Measurements from ENCODE around the gene LYPD4. TPM values are rescaled to one million over a fixed set of nuclear protein-coding genes. Genes with fewer than 3 reads are reported as not detected.
A peak's percentile ranks its signal among the peaks of the same experiment; 100 is the strongest.

Gene LYPD4
- polyA plus RNA-seq, 1 donor (not counting 4 experiments of a cell fraction or from before 2014, with no cell fraction given) = not detected

GRCh38 chr19:41872775-41873647 lies 28.5 kb upstream of the LYPD4 start:
- peaks cover 37% of the 10 kb centered on the region for H4K20me1 ChIP-seq (ENCODE audit: control insufficient read depth, extremely low read depth, insufficient read depth, low read length)
- H3K4me1 ChIP-seq (ENCODE audit: control insufficient read depth, extremely low read depth, insufficient read depth, low read length) = no peaks in the 10 kb centered on the region
- FAIRE-seq = peak; percentile 17

DNA sequence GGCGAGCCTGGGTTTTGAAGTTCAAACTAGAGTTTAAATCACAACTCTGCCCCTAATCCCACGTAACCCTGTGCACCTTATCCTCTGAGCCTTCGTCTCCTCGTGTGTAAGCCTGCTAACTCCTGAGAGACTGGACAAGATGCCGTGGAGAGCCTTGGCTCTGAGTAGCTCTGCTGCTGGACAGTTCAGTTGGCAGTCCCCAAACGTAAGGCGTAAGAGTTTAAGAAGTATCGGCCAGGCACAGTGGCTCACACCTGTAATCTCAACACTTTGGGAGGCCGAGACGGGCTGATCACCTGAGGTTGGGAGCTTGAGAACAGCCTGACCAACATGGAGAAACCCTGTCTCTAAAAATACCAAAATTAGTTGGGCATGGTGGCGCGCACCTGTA lies 27.9 kb upstream of the LYPD4 start:
- no peaks in the 10 kb centered on the region for H3K27me3 ChIP-seq (ENCODE audit: control insufficient read depth, extremely low read depth, insufficient read depth, low read length)
- no peak overlapping the region for H2AFZ ChIP-seq (ENCODE audit: control insufficient read depth, low read length)
- no peak for TF ChIP-seq EZH2 (IDR thresholded peaks at IDR 0.05; ENCODE audit: low read length)
- TF ChIP-seq, protein P1, sequence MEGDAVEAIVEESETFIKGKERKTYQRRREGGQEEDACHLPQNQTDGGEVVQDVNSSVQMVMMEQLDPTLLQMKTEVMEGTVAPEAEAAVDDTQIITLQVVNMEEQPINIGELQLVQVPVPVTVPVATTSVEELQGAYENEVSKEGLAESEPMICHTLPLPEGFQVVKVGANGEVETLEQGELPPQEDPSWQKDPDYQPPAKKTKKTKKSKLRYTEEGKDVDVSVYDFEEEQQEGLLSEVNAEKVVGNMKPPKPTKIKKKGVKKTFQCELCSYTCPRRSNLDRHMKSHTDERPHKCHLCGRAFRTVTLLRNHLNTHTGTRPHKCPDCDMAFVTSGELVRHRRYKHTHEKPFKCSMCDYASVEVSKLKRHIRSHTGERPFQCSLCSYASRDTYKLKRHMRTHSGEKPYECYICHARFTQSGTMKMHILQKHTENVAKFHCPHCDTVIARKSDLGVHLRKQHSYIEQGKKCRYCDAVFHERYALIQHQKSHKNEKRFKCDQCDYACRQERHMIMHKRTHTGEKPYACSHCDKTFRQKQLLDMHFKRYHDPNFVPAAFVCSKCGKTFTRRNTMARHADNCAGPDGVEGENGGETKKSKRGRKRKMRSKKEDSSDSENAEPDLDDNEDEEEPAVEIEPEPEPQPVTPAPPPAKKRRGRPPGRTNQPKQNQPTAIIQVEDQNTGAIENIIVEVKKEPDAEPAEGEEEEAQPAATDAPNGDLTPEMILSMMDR (optimal IDR thresholded peaks at IDR 0.05 in 1 of 3, IDR thresholded peaks at IDR 0.05 in 1 of 3, conservative IDR thresholded peaks at IDR 0.05 in 1 of 3; ENCODE audit: extremely low read depth in 1 of 3, insufficient read depth in 2 of 3, low read length in 3 of 3) = no peak
- H3K9me3 ChIP-seq (ENCODE audit: control insufficient read depth, low read depth, low read length) = no peaks in the 10 kb centered on the region
- no peak overlapping the region for H3K4me3 ChIP-seq (ENCODE audit: control insufficient read depth in 2 of 3, extremely low read depth in 1 of 3, insufficient read depth in 2 of 3, low read depth in 1 of 3, low read length in 3 of 3)
- no peaks in the 10 kb centered on the region for H3K4me1 ChIP-seq (ENCODE audit: control insufficient read depth, extremely low read depth, insufficient read depth, low read length)
- no peak overlapping the region for H3K9ac ChIP-seq (ENCODE audit: control insufficient read depth, extremely low read depth, insufficient read depth, low read length)
- dilution Hi-C loops (cut with MboI; ENCODE audit: extremely low pct_ligation_motif_present, low sequenced_read_pairs) = no loop called here
- DNase-seq (ENCODE audit: low read depth, low spot score) = no peak
- H3K4me2 ChIP-seq (ENCODE audit: control insufficient read depth, extremely low read depth, insufficient read depth, low read depth, low read length) = no peak overlapping the region
- peaks cover 32 to 36% of the 10 kb centered on the region in 2 experiments for H3K36me3 ChIP-seq (ENCODE audit: control insufficient read depth in 2 of 2, extremely low read depth in 1 of 2, insufficient read depth in 2 of 2, low read length in 2 of 2)
- H3K27ac ChIP-seq (ENCODE audit: control insufficient read depth, insufficient read depth, low read length) = no peak overlapping the region
- H4K20me1 ChIP-seq (ENCODE audit: control insufficient read depth, extremely low read depth, insufficient read depth, low read length) = peaks cover 41% of the 10 kb centered on the region
- no peak for FAIRE-seq
- peaks cover 12% of the 10 kb centered on the region for H3K79me2 ChIP-seq (ENCODE audit: control insufficient read depth, insufficient read depth, low read length)
- H3K9me1 ChIP-seq (ENCODE audit: control insufficient read depth, extremely low read depth, insufficient read depth, low read length) = no peaks in the 10 kb centered on the region

More at GRCh38 chr19:41872775-41873647, 28.5 kb upstream of the LYPD4 start:
- Histone ChIP-seq H2AFZ (ENCODE audit: control insufficient read depth, low read length) (no peak overlapping the region), H3K27ac (ENCODE audit: control insufficient read depth, insufficient read depth, low read length) (no peak overlapping the region), H3K9me3 (ENCODE audit: control insufficient read depth, low read depth, low read length) (no peaks in the 10 kb centered on the region), H3K9me1 (ENCODE audit: control insufficient read depth, extremely low read depth, insufficient read depth, low read length) (no peaks in the 10 kb centered on the region), H3K9ac (ENCODE audit: control insufficient read depth, extremely low read depth, insufficient read depth, low read length) (no peak overlapping the region), H3K4me2 (ENCODE audit: control insufficient read depth, extremely low read depth, insufficient read depth, low read depth, low read length) (no peak overlapping the region), H3K27me3 (ENCODE audit: control insufficient read depth, extremely low read depth, insufficient read depth, low read length) (peaks cover 5% of the 10 kb centered on the region), H3K4me3 (ENCODE audit: control insufficient read depth in 2 of 3, extremely low read depth in 1 of 3, insufficient read depth in 2 of 3, low read depth in 1 of 3, low read length in 3 of 3) (no peak overlapping the region), H3K79me2 (ENCODE audit: control insufficient read depth, insufficient read depth, low read length) (peaks cover 6% of the 10 kb centered on the region), H3K36me3 (ENCODE audit: control insufficient read depth in 2 of 2, extremely low read depth in 1 of 2, insufficient read depth in 2 of 2, low read length in 2 of 2) (peaks cover 29 to 33% of the 10 kb centered on the region in 2 experiments)
- no peak for DNase-seq (ENCODE audit: low read depth, low spot score)
- dilution Hi-C loops (cut with MboI; ENCODE audit: extremely low pct_ligation_motif_present, low sequenced_read_pairs) = no loop called here
- TF ChIP-seq, protein P1 (optimal IDR thresholded peaks at IDR 0.05 in 1 of 3, IDR thresholded peaks at IDR 0.05 in 1 of 3, conservative IDR thresholded peaks at IDR 0.05 in 1 of 3; ENCODE audit: extremely low read depth in 1 of 3, insufficient read depth in 2 of 3, low read length in 3 of 3) = peak; percentile 83 to 89 (median 83)
- TF ChIP-seq EZH2 (IDR thresholded peaks at IDR 0.05; ENCODE audit: low read length) = no peak
